Caco-2 (cell line): Measurements from ENCODE around the gene C16orf46. TPM values are rescaled to one million over a fixed set of nuclear protein-coding genes. Genes with fewer than 3 reads are reported as not detected.

ENCODE experiments used
- BruUV-seq: library from RNA; stranded (reverse); fragments of 400-500 nt; replicated peaks from 2 replicates; lab custom pipeline; 2021; lab: Mats Ljungman, UMichigan
- CTCF ChIA-PET: fragments of 300-600 bp; sonication (Branson Sonifier 250); formaldehyde crosslinking; loops from one replicate; lab custom pipeline; 2022; ENCODE audit warnings: antibody characterized with exemption; lab: Charles Lee
- POLR2A ChIA-PET: fragments of 300-600 bp; sonication (Branson Sonifier 250); formaldehyde crosslinking; loops from one replicate; lab custom pipeline; 2022; ENCODE audit warnings: antibody characterized with exemption; lab: Charles Lee
- DNase-seq, 2 experiments: peaks; one replicate each; pipeline versions ENCODE4 v3.0.0 to v3.0.0-alpha.2; 2020 to 2022
- H3K27me3 ChIP-seq: replicated peaks from 2 replicates; pipeline ENCODE4 v1.6.0; 2011; ENCODE audit warnings: low read length; ENCODE audit not compliant: control insufficient read depth, insufficient read depth
- H3K36me3 ChIP-seq: 2 replicates; pipeline ENCODE4 v1.5.1; 2011; ENCODE audit warnings: low read length; ENCODE audit not compliant: control insufficient read depth, insufficient read depth
- H3K4me1 ChIP-seq: fragments of 250-450 bp; sonication (Bioruptor Pico); 2 replicates; pipeline ENCODE4 v1.5.1; 2020; ENCODE audit warnings: mild to moderate bottlenecking
- H3K4me3 ChIP-seq: 2 replicates; pipeline ENCODE4 v1.5.1; 2011; ENCODE audit warnings: low read depth, mild to moderate bottlenecking, control low read depth, low read length
- H3K9me3 ChIP-seq: fragments of 250-450 bp; sonication (Bioruptor Pico); 2 replicates; pipeline ENCODE4 v1.5.1; 2020; ENCODE audit warnings: mild to moderate bottlenecking, moderate library complexity
- H3K27ac Mint-ChIP-seq: one replicate; pipeline ENCODE4 v1.8.0; 2022; ENCODE audit warnings: mixed read lengths; ENCODE audit not compliant: unreplicated experiment
- H3K27me3 Mint-ChIP-seq: one replicate; pipeline ENCODE4 v1.8.0; 2022; ENCODE audit warnings: mixed read lengths; ENCODE audit not compliant: insufficient read depth, unreplicated experiment
- H3K36me3 Mint-ChIP-seq: one replicate; pipeline ENCODE4 v1.8.0; 2022; ENCODE audit warnings: mild to moderate bottlenecking, mixed read lengths; ENCODE audit not compliant: insufficient read depth, unreplicated experiment
- H3K4me1 Mint-ChIP-seq: one replicate; pipeline ENCODE4 v1.8.0; 2022; ENCODE audit warnings: low read depth, mixed read lengths; ENCODE audit not compliant: unreplicated experiment
- H3K4me3 Mint-ChIP-seq: one replicate; pipeline ENCODE4 v1.8.0; 2022; ENCODE audit warnings: mild to moderate bottlenecking, moderate library complexity, mixed read lengths; ENCODE audit not compliant: unreplicated experiment
- H3K9me3 Mint-ChIP-seq: one replicate; pipeline ENCODE4 v1.8.0; 2022; ENCODE audit warnings: mixed read lengths; ENCODE audit not compliant: unreplicated experiment
- intact Hi-C: fragments of 100-400 bp; cut with micrococcal nuclease; formaldehyde crosslinking; loops from one replicate; pipeline ENCODE4 v1.10.0; 2022; ENCODE audit not compliant: unreplicated experiment
- total RNA-seq: library from RNA; stranded (reverse); gene quantifications from 2 replicates; pipeline ENCODE4 v1.2.3, GENCODE V29; 2022
- TF ChIP-seq, protein P1 (sequence below), 2 experiments: fragments of 200-600 bp in 1 of 2; IDR thresholded peaks; 1 replicate in 1 of 2; 2 replicates in 1 of 2; pipeline versions ENCODE4 v1.5.1 to v1.8.0; 2011 to 2022; ENCODE audit warnings: antibody characterized with exemption in 1 of 2, control low read depth in 1 of 2, inconsistent platforms in 1 of 2, low read depth in 1 of 2, low read length in 1 of 2, mild to moderate bottlenecking in 1 of 2, moderate library complexity in 1 of 2; ENCODE audit not compliant: insufficient read depth in 1 of 2, severe bottlenecking in 1 of 2, unreplicated experiment in 1 of 2

Gene C16orf46
- total RNA-seq, 1 experiment from 2014 or later: 0.70 TPM

DNA sequence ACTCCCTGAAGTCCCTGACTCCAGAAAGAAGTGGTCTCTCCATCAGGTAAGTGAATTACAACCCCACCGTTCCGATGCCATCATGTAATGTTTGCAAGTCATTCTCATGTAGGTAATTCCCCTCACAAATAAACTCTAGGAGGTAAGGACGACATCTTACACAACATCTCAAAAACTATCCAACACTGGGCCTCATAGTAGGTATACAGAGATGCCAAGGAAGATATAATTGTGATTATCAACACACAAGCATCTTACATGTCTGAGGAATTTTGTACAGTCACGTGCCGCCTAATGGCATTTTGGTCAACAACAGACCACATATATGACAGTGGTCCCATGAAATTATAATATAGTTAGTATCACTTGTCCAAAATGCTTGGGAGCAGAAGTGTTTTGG lies 11.8 kb upstream of the C16orf46 start:
- no peaks in the 10 kb centered on the region for H3K4me1 ChIP-seq
- Mint-ChIP-seq H3K4me1 (no peaks in the 10 kb centered on the region), H3K9me3 (no peaks in the 10 kb centered on the region), H3K27ac (no peak overlapping the region), H3K36me3 (peaks cover 25% of the 10 kb centered on the region), H3K27me3 (no peaks in the 10 kb centered on the region), H3K4me3 (no peak overlapping the region)
- CTCF ChIA-PET: no interaction called here
- TF ChIP-seq, protein P1, sequence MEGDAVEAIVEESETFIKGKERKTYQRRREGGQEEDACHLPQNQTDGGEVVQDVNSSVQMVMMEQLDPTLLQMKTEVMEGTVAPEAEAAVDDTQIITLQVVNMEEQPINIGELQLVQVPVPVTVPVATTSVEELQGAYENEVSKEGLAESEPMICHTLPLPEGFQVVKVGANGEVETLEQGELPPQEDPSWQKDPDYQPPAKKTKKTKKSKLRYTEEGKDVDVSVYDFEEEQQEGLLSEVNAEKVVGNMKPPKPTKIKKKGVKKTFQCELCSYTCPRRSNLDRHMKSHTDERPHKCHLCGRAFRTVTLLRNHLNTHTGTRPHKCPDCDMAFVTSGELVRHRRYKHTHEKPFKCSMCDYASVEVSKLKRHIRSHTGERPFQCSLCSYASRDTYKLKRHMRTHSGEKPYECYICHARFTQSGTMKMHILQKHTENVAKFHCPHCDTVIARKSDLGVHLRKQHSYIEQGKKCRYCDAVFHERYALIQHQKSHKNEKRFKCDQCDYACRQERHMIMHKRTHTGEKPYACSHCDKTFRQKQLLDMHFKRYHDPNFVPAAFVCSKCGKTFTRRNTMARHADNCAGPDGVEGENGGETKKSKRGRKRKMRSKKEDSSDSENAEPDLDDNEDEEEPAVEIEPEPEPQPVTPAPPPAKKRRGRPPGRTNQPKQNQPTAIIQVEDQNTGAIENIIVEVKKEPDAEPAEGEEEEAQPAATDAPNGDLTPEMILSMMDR (IDR thresholded peaks at IDR 0.05; ENCODE audit: insufficient read depth in 1 of 2, low read depth in 1 of 2, low read length in 1 of 2, severe bottlenecking in 1 of 2, unreplicated experiment in 1 of 2): no peak
- no peaks in the 10 kb centered on the region for H3K27me3 ChIP-seq
- no TSS peak for BruUV-seq
- POLR2A ChIA-PET: no interaction called here
- H3K4me3 ChIP-seq: no peak overlapping the region
- intact Hi-C loops: no loop called here
- no peaks in the 10 kb centered on the region for H3K9me3 ChIP-seq
- DNase-seq: no peak
- no peaks in the 10 kb centered on the region for H3K36me3 ChIP-seq

DNA sequence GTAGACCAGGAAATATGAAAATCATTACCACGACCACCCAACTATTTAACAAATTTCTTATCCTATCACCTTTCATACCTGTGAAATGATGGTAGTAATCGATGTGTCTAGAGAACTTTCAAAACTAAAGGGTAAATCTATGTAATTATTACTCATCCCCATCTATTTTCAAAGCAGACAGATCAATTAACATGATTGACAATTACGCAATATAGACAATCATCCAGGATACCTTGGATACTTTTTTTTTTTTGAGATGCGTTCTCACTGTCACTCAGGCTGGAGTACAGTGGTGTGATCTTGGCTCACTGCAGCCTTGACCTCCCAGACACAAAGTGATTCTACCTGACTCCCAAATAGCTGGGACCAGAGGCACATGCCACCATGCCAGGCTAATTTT lies 4.0 kb upstream of the C16orf46 start:
- no TSS peak for BruUV-seq
- ChIA-PET POLR2A (no interaction called here), CTCF (no interaction called here)
- no peak overlapping the region for H3K4me3 Mint-ChIP-seq
- H3K4me1 Mint-ChIP-seq: no peaks in the 10 kb centered on the region
- Histone ChIP-seq H3K4me3 (no peak overlapping the region), H3K4me1 (peaks cover 7% of the 10 kb centered on the region; the same call in 1 of the 2 replicates), H3K36me3 (no peaks in the 10 kb centered on the region), H3K27me3 (no peaks in the 10 kb centered on the region), H3K9me3 (no peaks in the 10 kb centered on the region)
- TF ChIP-seq, protein P1 (IDR thresholded peaks at IDR 0.05; ENCODE audit: insufficient read depth in 1 of 2, low read depth in 1 of 2, low read length in 1 of 2, severe bottlenecking in 1 of 2, unreplicated experiment in 1 of 2): no peak
- intact Hi-C loops: no loop called here
- DNase-seq: no peak
- no peaks in the 10 kb centered on the region for H3K27me3 Mint-ChIP-seq
- H3K36me3 Mint-ChIP-seq: peaks cover 19% of the 10 kb centered on the region
- H3K27ac Mint-ChIP-seq: no peak overlapping the region
- no peaks in the 10 kb centered on the region for H3K9me3 Mint-ChIP-seq

DNA sequence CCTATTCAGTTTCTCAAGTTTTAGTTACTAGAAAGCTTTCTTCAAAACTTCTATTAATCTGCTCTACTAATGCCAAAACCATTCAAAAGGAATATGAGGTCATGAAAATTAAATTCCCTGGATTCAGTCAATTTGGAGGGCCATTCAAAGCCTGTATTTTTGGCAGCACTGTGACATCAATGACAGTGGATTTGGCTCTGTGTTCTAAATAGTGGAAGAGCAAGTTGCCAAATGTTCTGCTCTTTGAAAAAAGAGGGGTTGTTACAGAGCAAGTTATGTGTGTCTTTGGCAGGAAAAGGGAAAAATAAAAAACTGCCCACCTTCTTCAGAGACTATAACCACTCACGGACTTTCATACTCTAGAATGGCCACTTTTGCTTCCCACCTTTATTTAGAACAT lies 3.2 kb upstream of the C16orf46 start:
- H3K27me3 ChIP-seq: no peaks in the 10 kb centered on the region
- H3K4me1 ChIP-seq: peaks cover 7% of the 10 kb centered on the region; the same call in 1 of the 2 replicates
- Mint-ChIP-seq H3K27me3 (no peaks in the 10 kb centered on the region), H3K9me3 (no peaks in the 10 kb centered on the region), H3K27ac (no peak overlapping the region), H3K36me3 (peaks cover 17% of the 10 kb centered on the region), H3K4me1 (no peaks in the 10 kb centered on the region), H3K4me3 (no peak overlapping the region)
- H3K9me3 ChIP-seq: no peaks in the 10 kb centered on the region
- H3K36me3 ChIP-seq: no peaks in the 10 kb centered on the region
- ChIA-PET POLR2A (no interaction called here), CTCF (interaction anchor here (0.5 kb wide), 1 partner anchor 109 kb away, joined by 5 read pairs; no protein-coding TSS in a partner anchor)
- intact Hi-C loops: no loop called here
- TF ChIP-seq, protein P1 (IDR thresholded peaks at IDR 0.05; ENCODE audit: insufficient read depth in 1 of 2, low read depth in 1 of 2, low read length in 1 of 2, severe bottlenecking in 1 of 2, unreplicated experiment in 1 of 2): no peak
- DNase-seq: no peak
- BruUV-seq: no TSS peak
- H3K4me3 ChIP-seq: no peak overlapping the region
